A549 (cell line): ENCODE data around the gene KLK7.

Source experiments
- BHLHE40 ChIP-seq: IDR thresholded peaks from 2 replicates; pipeline ENCODE4 v1.6.1; 2012; ENCODE audit warnings: low read depth, low read length, inconsistent platforms
- CTCF ChIP-seq: fragments of >200 bp; sonication (Bioruptor Twin); formaldehyde crosslinking; IDR thresholded peaks from 3 replicates; pipeline ENCODE4 v1.5.1; 2016
- EP300 ChIP-seq, 2 experiments: fragments of >200 bp; sonication (Bioruptor Twin); formaldehyde crosslinking; IDR thresholded peaks; 2 replicates in 1 of 2; 3 replicates in 1 of 2; pipeline ENCODE4 v1.6.1; 2016 to 2017
- HDAC2 ChIP-seq: fragments of 200-600 bp; sonication (generic); IDR thresholded peaks from 2 replicates; pipeline ENCODE4 v1.6.1; 2016
- REST ChIP-seq: fragments of 200-600 bp; sonication (generic); IDR thresholded peaks from 2 replicates; pipeline ENCODE4 v1.6.1; 2016; ENCODE audit warnings: antibody characterized with exemption, mild to moderate bottlenecking, moderate library complexity

GRCh38 chr19:50979758-50980157, 4.0 kb downstream of the KLK7 start:
- TF ChIP-seq HDAC2 (no peak), REST (no peak), BHLHE40 (no peak), CTCF (no peak), EP300 (IDR thresholded peaks at IDR 0.05) (no peak)
